Stimulated activated CD4-positive, alpha-beta T cell treated with anti-CD3 and anti-CD28 coated beads, Interleukin-15, amount 100 ng/mL, for 1 hour (primary cell): ENCODE results near the gene STAC2.

Source experiments
- DNase-seq, 2 donors: peaks; one replicate each; pipeline ENCODE4 v3.0.0-alpha.2; 2020; ENCODE audit warnings: low read depth in 1 of 2, low spot score in 1 of 2

The STAC2 gene

GRCh38 chr17:39212195-39212810 lies 13.4 kb downstream of the STAC2 start:
- DNase-seq: no peak

- DNase-seq: no peak
Observed at GRCh38 chr17:39210093-39210434, 15.7 kb downstream of the STAC2 start.

- DNase-seq: peak; percentile 38 to 67
Observed at GRCh38 chr17:39209317-39210092, 16.2 kb downstream of the STAC2 start.

- no peak for DNase-seq
Observed at GRCh38 chr17:39208893-39209292, 16.9 kb downstream of the STAC2 start.

- no peak for DNase-seq
Observed at GRCh38 chr17:39208136-39208535, 17.6 kb downstream of the STAC2 start.

- DNase-seq: no peak
Observed at GRCh38 chr17:39205112-39205526, 20.6 kb downstream of the STAC2 start.

GRCh38 chr17:39204245-39204644 lies 21.5 kb downstream of the STAC2 start:
- no peak for DNase-seq

GRCh38 chr17:39200957-39201510 lies 24.7 kb downstream of the STAC2 start:
- DNase-seq: no peak

- peak; percentile 63 to 64 for DNase-seq
Observed at GRCh38 chr17:39200070-39200879, 25.5 kb downstream of the STAC2 start, which contains the start of gene RPL19. TSS of gene RPL19 (plus strand) at chr17:39200283. CDS start at chr17:39200345, 62 bp downstream.

- peak; percentile 64 to 70 for DNase-seq
Observed at GRCh38 chr17:39199820-39200069, 26.0 kb downstream of the STAC2 start.

GRCh38 chr17:39198186-39198566 lies 27.6 kb downstream of the STAC2 start:
- no peak for DNase-seq

GRCh38 chr17:39197380-39198185 lies 28.2 kb downstream of the STAC2 start, which contains the start of gene CACNB1:
TSS of gene CACNB1 (minus strand) at chr17:39197669. CDS start at chr17:39197495, 174 bp downstream.
- DNase-seq: peak; percentile 36 to 52

GRCh38 chr17:39196808-39197291 lies 28.9 kb downstream of the STAC2 start:
- DNase-seq: no peak

- DNase-seq: no peak
Observed at GRCh38 chr17:39196241-39196807, 29.4 kb downstream of the STAC2 start.

- no peak for DNase-seq
Observed at GRCh38 chr17:39195568-39196160, 30.1 kb downstream of the STAC2 start.

GRCh38 chr17:39194985-39195524 lies 30.7 kb downstream of the STAC2 start:
- no peak for DNase-seq

GRCh38 chr17:39194089-39194984 lies 31.4 kb downstream of the STAC2 start:
- no peak for DNase-seq

GRCh38 chr17:39193346-39193745 lies 32.4 kb downstream of the STAC2 start:
- DNase-seq: no peak

- no peak for DNase-seq
Observed at GRCh38 chr17:39192901-39193300, 32.8 kb downstream of the STAC2 start.
